AG10803 (cell line): ENCODE measurements around the gene TSPAN2.

Experiments used
- DNase-seq: peaks from one replicate; pipeline ENCODE4 v3.0.0; 2010; ENCODE audit warnings: low read depth
- H3K4me3 ChIP-seq: 2 replicates; pipeline ENCODE4 v1.5.1; 2011; ENCODE audit warnings: mild to moderate bottlenecking, low read length, control low read depth
- CTCF ChIP-seq: conservative IDR thresholded peaks from 2 replicates; pipeline ENCODE4 v1.5.1; 2011; ENCODE audit warnings: mild to moderate bottlenecking, low read length, control low read depth, inconsistent platforms

Gene TSPAN2

GRCh38 chr1:115090186-115090490 is 835 bp upstream of the TSPAN2 start:
- DNase-seq, result peak; percentile 41
- H3K4me3 ChIP-seq, result peak overlapping the region; percentile 69
- no peak for TF ChIP-seq CTCF

GRCh38 chr1:115088871-115089419 is 358 bp downstream of the TSPAN2 start:
- no peak for DNase-seq

GRCh38 chr1:115088115-115088778 is 1.1 kb downstream of the TSPAN2 start:
- no peak for TF ChIP-seq CTCF
- H3K4me3 ChIP-seq, result no peak overlapping the region; the same call in 1 of the 2 replicates
- no peak for DNase-seq

More at GRCh38 chr1:115088871-115089419, 358 bp downstream of the TSPAN2 start:
- peak overlapping the region; percentile 49 for H3K4me3 ChIP-seq
- no peak for TF ChIP-seq CTCF

GRCh38 chr1:115086176-115086830 is 3.0 kb downstream of the TSPAN2 start:
- no peak for DNase-seq
- no peak overlapping the region for H3K4me3 ChIP-seq
- no peak for TF ChIP-seq CTCF

GRCh38 chr1:115084902-115085511 is 4.3 kb downstream of the TSPAN2 start:
- no peak for DNase-seq
- TF ChIP-seq CTCF, result no peak
- H3K4me3 ChIP-seq, result no peak overlapping the region

GRCh38 chr1:115082949-115083348 is 6.4 kb downstream of the TSPAN2 start:
- no peak for TF ChIP-seq CTCF
- DNase-seq, result no peak
- no peak overlapping the region for H3K4me3 ChIP-seq

- no peak for DNase-seq
- no peak for TF ChIP-seq CTCF
- H3K4me3 ChIP-seq, result no peak overlapping the region
These were observed 10.6 kb downstream of the TSPAN2 start for GRCh38 chr1:115078708-115079107.
